Stimulated activated memory B cell treated with anti-CD40 and anti-IgM and Interleukin-4, amounts not matched to agents 10 μg/mL and 1 μg/mL and 100 μg/mL, for 72 hours (primary cell): ENCODE measurements around the gene SYNE1.
"Not testable (repeated sequence)": the region's sequence is repeated elsewhere in the genome, so short reads cannot be mapped to it uniquely, and the experiment has no call there.

Experiments used
- ATAC-seq: fragments of 150-1000 bp; cut with Tn5 transposase; 2 replicates; pipeline ENCODE4 v1.10.0; 2021
- H3K27ac Mint-ChIP-seq: one replicate; pipeline ENCODE4 v1.8.0; 2022; ENCODE audit warnings: mild to moderate bottlenecking, mixed read lengths
- H3K27me3 Mint-ChIP-seq: one replicate; pipeline ENCODE4 v1.8.0; 2022; ENCODE audit warnings: mixed read lengths
- H3K36me3 Mint-ChIP-seq: one replicate; pipeline ENCODE4 v1.8.0; 2022; ENCODE audit warnings: mixed read lengths
- H3K4me1 Mint-ChIP-seq: one replicate; pipeline ENCODE4 v1.8.0; 2022; ENCODE audit warnings: mixed read lengths
- H3K4me3 Mint-ChIP-seq: one replicate; pipeline ENCODE4 v1.8.0; 2022; ENCODE audit warnings: mild to moderate bottlenecking, moderate library complexity, mixed read lengths
- H3K9me3 Mint-ChIP-seq: one replicate; pipeline ENCODE4 v1.8.0; 2022; ENCODE audit warnings: mixed read lengths

SYNE1 gene

GRCh38 chr6:152458648-152459644 lies 178.2 kb downstream of the SYNE1 start:
- no peak for ATAC-seq
- Mint-ChIP-seq H3K4me1 (no peaks in the 10 kb centered on the region), H3K36me3 (no peaks in the 10 kb centered on the region), H3K4me3 (no peak overlapping the region), H3K27me3 (peaks cover 10% of the 10 kb centered on the region), H3K9me3 (no peaks in the 10 kb centered on the region), H3K27ac (no peak overlapping the region)

DNA sequence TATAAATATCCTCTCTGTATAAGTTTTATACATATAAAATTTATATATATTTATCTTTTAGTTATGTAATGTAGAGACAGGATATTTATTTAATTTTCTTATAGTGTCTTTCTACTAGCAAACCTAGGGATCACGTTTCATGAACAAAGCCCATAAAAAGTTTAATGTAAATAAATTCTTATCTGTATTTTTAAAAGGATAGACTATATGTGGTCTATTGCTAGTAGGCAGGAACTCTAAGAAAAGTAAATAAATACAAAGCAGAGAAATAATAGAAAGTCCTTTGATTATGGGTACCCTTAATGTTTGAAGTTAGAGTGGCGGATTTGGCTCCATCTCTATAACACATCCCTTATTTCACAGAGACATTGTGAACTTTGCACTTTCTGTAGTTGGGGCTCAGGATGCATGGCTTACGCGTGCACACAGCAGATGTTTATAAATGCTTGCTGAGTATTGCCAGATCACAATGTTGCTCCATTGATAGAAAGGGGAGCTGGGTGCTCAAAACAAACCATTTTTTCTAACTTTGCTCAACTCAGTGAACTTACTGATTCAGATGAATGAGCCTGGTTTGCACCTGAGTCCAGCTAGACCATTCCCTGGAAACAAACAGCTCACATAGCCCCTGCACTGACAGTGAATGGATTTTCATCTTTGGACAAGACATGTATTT lies 179.1 kb downstream of the SYNE1 start:
- Mint-ChIP-seq H3K27ac (no peak overlapping the region), H3K4me3 (no peak overlapping the region), H3K27me3 (peaks cover 11% of the 10 kb centered on the region), H3K36me3 (no peaks in the 10 kb centered on the region), H3K4me1 (no peaks in the 10 kb centered on the region), H3K9me3 (no peaks in the 10 kb centered on the region)
- ATAC-seq = no peak

- H3K9me3 Mint-ChIP-seq = peaks cover 8% of the 10 kb centered on the region
- H3K4me1 Mint-ChIP-seq = no peaks in the 10 kb centered on the region
- no peak overlapping the region for H3K27ac Mint-ChIP-seq
- peaks cover 8% of the 10 kb centered on the region for H3K27me3 Mint-ChIP-seq
- no peaks in the 10 kb centered on the region for H3K36me3 Mint-ChIP-seq
- no peak for ATAC-seq
- H3K4me3 Mint-ChIP-seq = no peak overlapping the region
Measured at GRCh38 chr6:152454003-152454402, 183.2 kb downstream of the SYNE1 start.

GRCh38 chr6:152453421-152453820 lies 183.7 kb downstream of the SYNE1 start:
- no peaks in the 10 kb centered on the region for H3K4me1 Mint-ChIP-seq
- H3K4me3 Mint-ChIP-seq = no peak overlapping the region
- H3K27ac Mint-ChIP-seq = no peak overlapping the region
- no peaks in the 10 kb centered on the region for H3K36me3 Mint-ChIP-seq
- H3K27me3 Mint-ChIP-seq = peaks cover 8% of the 10 kb centered on the region
- no peak for ATAC-seq
- peaks cover 8% of the 10 kb centered on the region for H3K9me3 Mint-ChIP-seq

GRCh38 chr6:152452639-152453038 lies 184.5 kb downstream of the SYNE1 start:
- no peaks in the 10 kb centered on the region for H3K4me1 Mint-ChIP-seq
- no peaks in the 10 kb centered on the region for H3K36me3 Mint-ChIP-seq
- no peak overlapping the region for H3K4me3 Mint-ChIP-seq

GRCh38 chr6:152450519-152450918 lies 186.6 kb downstream of the SYNE1 start:
- no peak for ATAC-seq
- Mint-ChIP-seq H3K27ac (no peak overlapping the region), H3K9me3 (peaks cover 8% of the 10 kb centered on the region)

More at GRCh38 chr6:152452639-152453038, 184.5 kb downstream of the SYNE1 start:
- Mint-ChIP-seq H3K27ac (no peak overlapping the region), H3K9me3 (peaks cover 8% of the 10 kb centered on the region), H3K27me3 (peaks cover 8% of the 10 kb centered on the region)
- ATAC-seq = no peak

GRCh38 chr6:152441902-152442301 lies 195.3 kb downstream of the SYNE1 start:
- no peaks in the 10 kb centered on the region for H3K27me3 Mint-ChIP-seq
- no peak overlapping the region for H3K27ac Mint-ChIP-seq
- no peak for ATAC-seq
- H3K4me3 Mint-ChIP-seq = no peak overlapping the region
- no peaks in the 10 kb centered on the region for H3K36me3 Mint-ChIP-seq
- no peaks in the 10 kb centered on the region for H3K9me3 Mint-ChIP-seq
- H3K4me1 Mint-ChIP-seq = no peaks in the 10 kb centered on the region

More at GRCh38 chr6:152450519-152450918, 186.6 kb downstream of the SYNE1 start:
- H3K4me3 Mint-ChIP-seq = no peak overlapping the region
- no peaks in the 10 kb centered on the region for H3K36me3 Mint-ChIP-seq
- H3K27me3 Mint-ChIP-seq = peaks cover 8% of the 10 kb centered on the region
- no peaks in the 10 kb centered on the region for H3K4me1 Mint-ChIP-seq

GRCh38 chr6:152435816-152436215 lies 201.3 kb downstream of the SYNE1 start:
- Mint-ChIP-seq H3K4me1 (no peaks in the 10 kb centered on the region), H3K27me3 (no peaks in the 10 kb centered on the region), H3K4me3 (no peak overlapping the region), H3K9me3 (no peaks in the 10 kb centered on the region), H3K27ac (no peak overlapping the region), H3K36me3 (no peaks in the 10 kb centered on the region)
- no peak for ATAC-seq

DNA sequence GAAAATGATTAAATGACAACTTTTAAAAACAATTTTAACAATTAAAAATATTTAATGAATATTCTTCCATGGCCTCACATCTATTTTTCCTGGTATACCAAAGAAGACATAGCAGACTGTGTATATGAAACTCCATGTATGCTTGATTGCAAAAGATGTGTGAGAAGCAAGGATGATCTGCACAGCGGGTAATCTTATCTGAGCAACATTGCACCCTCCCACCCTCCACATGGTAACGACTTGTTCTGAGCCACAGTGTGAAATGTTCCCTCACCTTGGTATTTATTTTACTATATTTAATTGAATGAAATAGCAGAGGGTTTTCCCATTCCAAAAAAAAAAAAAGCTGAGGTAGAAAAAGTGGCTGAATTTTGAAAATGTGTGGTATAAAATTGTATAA lies 204.4 kb downstream of the SYNE1 start:
- no peak for ATAC-seq
- H3K4me1 Mint-ChIP-seq = no peaks in the 10 kb centered on the region
- no peak overlapping the region for H3K27ac Mint-ChIP-seq
- no peaks in the 10 kb centered on the region for H3K9me3 Mint-ChIP-seq
- no peaks in the 10 kb centered on the region for H3K36me3 Mint-ChIP-seq
- no peak overlapping the region for H3K4me3 Mint-ChIP-seq
- H3K27me3 Mint-ChIP-seq = no peaks in the 10 kb centered on the region

DNA sequence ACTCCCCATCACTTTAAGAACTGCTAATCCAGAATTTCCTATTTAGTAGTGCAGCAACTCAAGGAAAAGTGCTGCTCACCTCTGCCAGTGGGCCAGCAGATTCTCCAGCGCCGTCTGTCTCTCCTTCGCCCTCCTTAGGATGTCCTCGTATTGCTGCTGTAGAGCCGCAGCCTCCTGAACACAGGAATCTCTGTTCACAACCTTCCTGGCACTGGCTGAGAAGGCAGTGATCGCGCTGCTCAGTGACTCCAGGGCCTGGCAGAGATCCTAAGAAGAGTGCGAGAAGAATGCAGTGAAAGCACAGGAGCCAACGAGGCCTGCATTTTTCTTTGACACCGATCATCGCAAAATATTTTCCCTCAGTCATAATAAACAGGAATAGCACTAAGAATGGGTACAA lies 209.0 kb downstream of the SYNE1 start:
- Mint-ChIP-seq H3K4me1 (peaks cover 6% of the 10 kb centered on the region), H3K36me3 (no peaks in the 10 kb centered on the region), H3K4me3 (no peak overlapping the region), H3K27ac (no peak overlapping the region), H3K9me3 (no peaks in the 10 kb centered on the region), H3K27me3 (peaks cover 13% of the 10 kb centered on the region)
- ATAC-seq = no peak

DNA sequence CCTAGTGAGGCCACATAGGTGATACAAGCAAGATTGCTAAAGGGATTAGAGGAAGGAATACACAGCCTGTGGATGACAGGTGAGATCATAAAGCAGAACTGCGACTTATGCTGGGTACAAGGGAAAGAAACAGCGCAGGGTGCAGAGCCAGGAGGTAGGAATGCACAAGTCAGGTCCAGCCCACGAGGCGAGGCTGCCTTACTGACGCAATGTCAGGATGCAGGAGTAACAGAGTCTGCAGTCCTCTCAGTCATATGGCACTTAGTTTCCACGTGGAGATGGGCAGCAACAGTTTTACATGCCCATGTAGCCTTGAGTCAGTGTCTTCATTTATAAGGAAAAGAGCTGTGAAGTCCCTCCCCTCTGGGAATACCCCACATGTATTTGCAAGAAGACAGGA lies 210.9 kb downstream of the SYNE1 start:
- no peak overlapping the region for H3K27ac Mint-ChIP-seq

GRCh38 chr6:152423216-152424103 lies 213.7 kb downstream of the SYNE1 start:
- H3K27ac Mint-ChIP-seq = no peak overlapping the region
- peaks cover 3% of the 10 kb centered on the region for H3K9me3 Mint-ChIP-seq
- H3K27me3 Mint-ChIP-seq = peaks cover 15% of the 10 kb centered on the region
- no peaks in the 10 kb centered on the region for H3K36me3 Mint-ChIP-seq
- no peak overlapping the region for H3K4me3 Mint-ChIP-seq
- ATAC-seq = peak; percentile 56
- peaks cover 6% of the 10 kb centered on the region for H3K4me1 Mint-ChIP-seq

More for the DNA sequence above, 210.9 kb downstream of the SYNE1 start:
- peaks cover 6% of the 10 kb centered on the region for H3K4me1 Mint-ChIP-seq
- no peaks in the 10 kb centered on the region for H3K9me3 Mint-ChIP-seq
- peaks cover 15% of the 10 kb centered on the region for H3K27me3 Mint-ChIP-seq
- no peak overlapping the region for H3K4me3 Mint-ChIP-seq
- ATAC-seq = no peak
- H3K36me3 Mint-ChIP-seq = no peaks in the 10 kb centered on the region

DNA sequence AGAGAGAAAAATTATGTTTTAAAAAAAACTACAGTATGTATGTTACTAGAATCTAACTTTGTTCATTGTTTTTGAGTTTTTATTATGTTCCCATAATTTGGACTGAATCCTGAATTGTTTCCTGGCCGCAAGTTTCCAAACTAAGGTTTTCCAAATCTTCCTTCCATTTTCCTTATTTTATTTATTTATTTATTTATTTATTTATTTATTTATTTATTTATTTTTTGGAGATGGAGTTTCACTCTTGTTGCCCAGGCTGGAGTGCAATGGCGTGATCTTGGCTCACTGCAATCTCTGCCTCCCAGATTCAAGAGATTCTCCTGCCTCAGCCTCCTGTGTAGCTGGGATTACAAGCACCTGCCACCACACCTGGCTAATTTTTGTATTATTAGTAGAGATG lies 215.7 kb downstream of the SYNE1 start:
- not testable (repeated sequence) for H3K4me1 Mint-ChIP-seq, H3K4me3 Mint-ChIP-seq, H3K9me3 Mint-ChIP-seq, H3K36me3 Mint-ChIP-seq, H3K27ac Mint-ChIP-seq, ATAC-seq
- H3K27me3 Mint-ChIP-seq = peaks cover 20% of the 10 kb centered on the region

DNA sequence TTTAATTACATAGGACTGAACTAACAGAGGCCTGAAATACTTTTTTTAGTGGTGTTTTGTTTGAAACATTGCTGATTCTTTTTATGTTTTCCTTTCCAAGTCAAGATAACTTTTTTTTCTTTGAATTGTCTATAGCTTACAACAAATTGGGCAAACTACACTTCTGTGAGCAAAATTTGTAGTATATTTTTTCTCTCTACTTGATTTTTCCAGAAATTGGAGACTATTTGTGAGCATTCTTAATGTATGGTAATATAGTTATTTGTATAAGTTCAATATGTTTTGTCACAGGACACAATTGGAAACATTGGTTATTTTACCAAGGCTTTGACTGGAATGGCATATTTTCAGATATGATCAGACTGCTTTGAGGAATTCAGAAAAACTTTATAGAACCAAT lies 216.5 kb downstream of the SYNE1 start:
- no peak overlapping the region for H3K4me3 Mint-ChIP-seq
- peaks cover 22% of the 10 kb centered on the region for H3K27me3 Mint-ChIP-seq
- ATAC-seq = no peak
- H3K9me3 Mint-ChIP-seq = peaks cover 3% of the 10 kb centered on the region
- no peak overlapping the region for H3K27ac Mint-ChIP-seq
- peaks cover 6% of the 10 kb centered on the region for H3K4me1 Mint-ChIP-seq
- no peaks in the 10 kb centered on the region for H3K36me3 Mint-ChIP-seq

DNA sequence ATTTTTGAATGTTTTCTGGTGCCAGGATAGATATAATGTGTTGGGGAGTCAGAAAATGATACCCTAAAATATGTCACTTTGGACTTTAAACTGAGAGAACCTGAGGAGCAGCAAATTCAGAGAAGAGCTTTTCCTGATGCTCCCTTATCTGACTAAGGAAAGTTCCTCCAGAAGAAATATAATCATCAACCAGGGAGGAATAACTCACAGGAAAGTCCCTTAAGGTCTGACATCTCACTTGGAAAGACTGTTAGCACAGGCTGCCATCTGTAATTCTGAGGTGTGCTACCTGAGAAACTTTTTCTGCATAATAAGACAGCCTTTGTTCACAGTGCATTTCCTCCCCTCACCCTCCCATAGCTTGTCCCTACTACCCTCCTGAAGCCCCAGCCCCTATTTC lies 218.6 kb downstream of the SYNE1 start:
- Mint-ChIP-seq H3K27me3 (peaks cover 13% of the 10 kb centered on the region), H3K4me3 (no peak overlapping the region), H3K36me3 (no peaks in the 10 kb centered on the region), H3K9me3 (peaks cover 3% of the 10 kb centered on the region), H3K4me1 (peaks cover 2% of the 10 kb centered on the region), H3K27ac (no peak overlapping the region)
- ATAC-seq = no peak
